ENCODE results near the gene AVPR1A.

Gene AVPR1A

DNA sequence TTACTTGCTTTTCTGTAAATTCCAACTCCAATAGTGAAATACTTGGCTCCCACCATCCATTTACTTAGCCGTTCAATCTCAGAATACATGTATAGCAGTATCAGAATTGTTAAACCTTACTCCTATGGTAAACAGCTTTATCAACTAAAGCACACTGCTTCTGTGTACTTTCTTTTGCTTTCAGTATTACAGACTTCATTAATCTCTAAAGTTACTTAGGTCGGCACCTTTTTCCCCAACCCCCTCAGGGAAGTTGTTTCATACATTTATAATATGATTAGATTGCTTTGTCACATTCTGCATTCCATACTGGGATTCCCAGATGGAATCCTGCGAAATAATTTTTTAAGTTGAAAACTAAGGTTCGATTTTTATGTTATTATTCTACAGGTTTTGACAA, 12.5 kb downstream of the AVPR1A start:
- no peak overlapping the region for H3K4me3 ChIP-seq (ENCODE audit: low read depth, low read length, poor library complexity, severe bottlenecking)
- no peak overlapping the region for H3K27ac ChIP-seq (ENCODE audit: low read depth, low read length, poor library complexity, severe bottlenecking)
- H3K9ac ChIP-seq (ENCODE audit: low read length): no peak overlapping the region
- no peak for TF ChIP-seq CTCF (IDR thresholded peaks at IDR 0.05; ENCODE audit: low read length)
- TF ChIP-seq EZH2 (IDR thresholded peaks at IDR 0.05; ENCODE audit: borderline replicate concordance, low read length): no peak
- H4K20me1 ChIP-seq (ENCODE audit: insufficient read depth, low read length): no peaks in the 10 kb centered on the region
- no peaks in the 10 kb centered on the region for H3K79me2 ChIP-seq (ENCODE audit: insufficient read depth, low read length)
- H3K9me2 ChIP-seq (ENCODE audit: low read depth, low read length): no peaks in the 10 kb centered on the region
- H3K36me3 ChIP-seq (ENCODE audit: insufficient read depth, low read length): no peaks in the 10 kb centered on the region
- H3K9me3 ChIP-seq (ENCODE audit: low read length): no peaks in the 10 kb centered on the region
- H3K27me3 ChIP-seq (ENCODE audit: insufficient read depth, low read length): no peaks in the 10 kb centered on the region
- H3K4me2 ChIP-seq (ENCODE audit: low read length): no peak overlapping the region
- H2AFZ ChIP-seq (ENCODE audit: low read length): no peak overlapping the region
- H3F3A ChIP-seq (ENCODE audit: insufficient read depth, low read length): no peaks in the 10 kb centered on the region; the same call in 1 of the 2 replicates
- H3K4me1 ChIP-seq (ENCODE audit: insufficient read depth, low read length, severe bottlenecking): no peaks in the 10 kb centered on the region

- H3K9me2 ChIP-seq (ENCODE audit: low read depth, low read length): no peaks in the 10 kb centered on the region
- H3K27ac ChIP-seq (ENCODE audit: low read depth, low read length, poor library complexity, severe bottlenecking): no peak overlapping the region
- no peaks in the 10 kb centered on the region for H3K9me3 ChIP-seq (ENCODE audit: low read length)
- TF ChIP-seq EZH2 (IDR thresholded peaks at IDR 0.05; ENCODE audit: borderline replicate concordance, low read length): no peak
- no peak for TF ChIP-seq CTCF (IDR thresholded peaks at IDR 0.05; ENCODE audit: low read length)
- no peak overlapping the region for H3K4me3 ChIP-seq (ENCODE audit: low read depth, low read length, poor library complexity, severe bottlenecking)
- H2AFZ ChIP-seq (ENCODE audit: low read length): no peak overlapping the region
- no peaks in the 10 kb centered on the region for H3K79me2 ChIP-seq (ENCODE audit: insufficient read depth, low read length)
- no peak overlapping the region for H3K9ac ChIP-seq (ENCODE audit: low read length)
- H3K4me2 ChIP-seq (ENCODE audit: low read length): no peak overlapping the region
- no peaks in the 10 kb centered on the region for H3K36me3 ChIP-seq (ENCODE audit: insufficient read depth, low read length)
- H3K4me1 ChIP-seq (ENCODE audit: insufficient read depth, low read length, severe bottlenecking): no peaks in the 10 kb centered on the region
- H3F3A ChIP-seq (ENCODE audit: insufficient read depth, low read length): no peaks in the 10 kb centered on the region
- no peaks in the 10 kb centered on the region for H3K27me3 ChIP-seq (ENCODE audit: insufficient read depth, low read length)
- H4K20me1 ChIP-seq (ENCODE audit: insufficient read depth, low read length): no peaks in the 10 kb centered on the region
Observed at GRCh38 chr12:63133981-63134380, 17.0 kb downstream of the AVPR1A start.

DNA sequence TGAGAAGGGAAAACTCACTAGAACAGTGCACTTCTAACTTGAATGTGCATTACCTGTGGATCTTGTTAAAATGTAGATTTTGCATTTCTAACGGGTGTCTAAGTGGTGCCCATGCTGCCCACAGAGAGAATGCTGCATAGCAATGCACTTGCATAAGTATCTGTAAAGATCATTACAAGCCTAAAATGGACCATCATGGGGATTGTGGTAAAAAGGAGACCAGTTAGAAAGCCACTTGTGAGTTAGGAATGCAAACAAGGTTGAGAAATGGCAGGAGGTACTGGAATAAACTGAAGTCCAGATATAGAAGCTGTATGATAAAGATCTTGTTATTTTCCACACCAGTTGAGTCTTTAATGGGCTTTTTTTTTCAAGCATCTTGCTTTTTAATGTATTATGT, 18.8 kb downstream of the AVPR1A start:
- no peak overlapping the region for H3K4me2 ChIP-seq (ENCODE audit: low read length)
- no peaks in the 10 kb centered on the region for H3K4me1 ChIP-seq (ENCODE audit: insufficient read depth, low read length, severe bottlenecking)
- H4K20me1 ChIP-seq (ENCODE audit: insufficient read depth, low read length): no peaks in the 10 kb centered on the region
- H3K9me2 ChIP-seq (ENCODE audit: low read depth, low read length): no peaks in the 10 kb centered on the region
- no peak overlapping the region for H3K4me3 ChIP-seq (ENCODE audit: low read depth, low read length, poor library complexity, severe bottlenecking)
- H3K27ac ChIP-seq (ENCODE audit: low read depth, low read length, poor library complexity, severe bottlenecking): no peak overlapping the region
- TF ChIP-seq EZH2 (IDR thresholded peaks at IDR 0.05; ENCODE audit: borderline replicate concordance, low read length) (no peak), CTCF (IDR thresholded peaks at IDR 0.05; ENCODE audit: low read length) (no peak)
- no peak overlapping the region for H2AFZ ChIP-seq (ENCODE audit: low read length)
- H3K36me3 ChIP-seq (ENCODE audit: insufficient read depth, low read length): no peaks in the 10 kb centered on the region
- H3K9me3 ChIP-seq (ENCODE audit: low read length): no peaks in the 10 kb centered on the region
- no peaks in the 10 kb centered on the region for H3K27me3 ChIP-seq (ENCODE audit: insufficient read depth, low read length)
- no peaks in the 10 kb centered on the region for H3K79me2 ChIP-seq (ENCODE audit: insufficient read depth, low read length)
- no peak overlapping the region for H3K9ac ChIP-seq (ENCODE audit: low read length)
- H3F3A ChIP-seq (ENCODE audit: insufficient read depth, low read length): no peaks in the 10 kb centered on the region

All from OCI-LY1 (cell line).